Measurements from ENCODE around the gene TMEM131.

TMEM131 gene

GRCh38 chr2:97738179-97739019, 257.3 kb downstream of the TMEM131 start:
- no peaks in the 10 kb centered on the region for H3K9me3 Mint-ChIP-seq

DNA sequence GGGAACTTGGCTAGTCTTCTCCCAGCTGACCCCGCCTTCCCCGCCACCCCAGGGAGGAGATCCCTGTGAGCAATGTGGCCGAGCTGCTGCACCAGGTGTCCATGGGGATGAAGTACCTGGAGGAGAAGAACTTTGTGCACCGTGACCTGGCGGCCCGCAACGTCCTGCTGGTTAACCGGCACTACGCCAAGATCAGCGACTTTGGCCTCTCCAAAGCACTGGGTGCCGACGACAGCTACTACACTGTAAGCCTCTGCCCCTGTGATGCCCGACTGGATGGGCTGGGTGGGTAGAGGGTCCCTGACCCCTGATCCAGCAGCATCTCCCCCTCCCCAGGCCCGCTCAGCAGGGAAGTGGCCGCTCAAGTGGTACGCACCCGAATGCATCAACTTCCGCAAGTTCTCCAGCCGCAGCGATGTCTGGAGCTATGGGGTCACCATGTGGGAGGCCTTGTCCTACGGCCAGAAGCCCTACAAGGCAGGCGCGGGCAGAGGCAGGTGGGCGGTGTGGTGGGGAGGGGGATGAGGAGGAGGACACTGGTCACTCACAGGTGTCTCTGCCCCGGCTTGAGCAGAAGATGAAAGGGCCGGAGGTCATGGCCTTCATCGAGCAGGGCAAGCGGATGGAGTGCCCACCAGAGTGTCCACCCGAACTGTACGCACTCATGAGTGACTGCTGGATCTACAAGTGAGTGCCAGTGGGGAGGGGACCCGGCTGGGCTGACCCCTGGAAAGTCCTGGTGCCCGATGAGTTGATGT, 258.1 kb downstream of the TMEM131 start:
- peaks cover 7% of the 10 kb centered on the region for H3K27me3 Mint-ChIP-seq (ENCODE audit: low read depth, poor library complexity)
- DNase-seq, result no peak
- no peaks in the 10 kb centered on the region for H3K36me3 Mint-ChIP-seq (ENCODE audit: low read depth)
- H3K9me3 Mint-ChIP-seq, result no peaks in the 10 kb centered on the region
- H3K27ac Mint-ChIP-seq, result no peak overlapping the region
- H3K4me3 Mint-ChIP-seq, result no peak overlapping the region
- TF ChIP-seq, protein P1, sequence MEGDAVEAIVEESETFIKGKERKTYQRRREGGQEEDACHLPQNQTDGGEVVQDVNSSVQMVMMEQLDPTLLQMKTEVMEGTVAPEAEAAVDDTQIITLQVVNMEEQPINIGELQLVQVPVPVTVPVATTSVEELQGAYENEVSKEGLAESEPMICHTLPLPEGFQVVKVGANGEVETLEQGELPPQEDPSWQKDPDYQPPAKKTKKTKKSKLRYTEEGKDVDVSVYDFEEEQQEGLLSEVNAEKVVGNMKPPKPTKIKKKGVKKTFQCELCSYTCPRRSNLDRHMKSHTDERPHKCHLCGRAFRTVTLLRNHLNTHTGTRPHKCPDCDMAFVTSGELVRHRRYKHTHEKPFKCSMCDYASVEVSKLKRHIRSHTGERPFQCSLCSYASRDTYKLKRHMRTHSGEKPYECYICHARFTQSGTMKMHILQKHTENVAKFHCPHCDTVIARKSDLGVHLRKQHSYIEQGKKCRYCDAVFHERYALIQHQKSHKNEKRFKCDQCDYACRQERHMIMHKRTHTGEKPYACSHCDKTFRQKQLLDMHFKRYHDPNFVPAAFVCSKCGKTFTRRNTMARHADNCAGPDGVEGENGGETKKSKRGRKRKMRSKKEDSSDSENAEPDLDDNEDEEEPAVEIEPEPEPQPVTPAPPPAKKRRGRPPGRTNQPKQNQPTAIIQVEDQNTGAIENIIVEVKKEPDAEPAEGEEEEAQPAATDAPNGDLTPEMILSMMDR (IDR thresholded peaks at IDR 0.05), result no peak
- H3K4me1 Mint-ChIP-seq, result peaks cover 21% of the 10 kb centered on the region

More at GRCh38 chr2:97738179-97739019, 257.3 kb downstream of the TMEM131 start:
- peaks cover 29% of the 10 kb centered on the region for H3K4me1 Mint-ChIP-seq
- H3K36me3 Mint-ChIP-seq (ENCODE audit: low read depth), result no peaks in the 10 kb centered on the region
- H3K27me3 Mint-ChIP-seq (ENCODE audit: low read depth, poor library complexity), result peaks cover 7% of the 10 kb centered on the region
- H3K27ac Mint-ChIP-seq, result no peak overlapping the region
- DNase-seq, result no peak
- TF ChIP-seq, protein P1 (IDR thresholded peaks at IDR 0.05), result no peak
- no peak overlapping the region for H3K4me3 Mint-ChIP-seq

- no peak overlapping the region for H3K4me3 Mint-ChIP-seq
- H3K9me3 Mint-ChIP-seq, result no peaks in the 10 kb centered on the region
- no peak for DNase-seq
- H3K27me3 Mint-ChIP-seq (ENCODE audit: low read depth, poor library complexity), result peaks cover 4% of the 10 kb centered on the region
- no peaks in the 10 kb centered on the region for H3K36me3 Mint-ChIP-seq (ENCODE audit: low read depth)
- peak overlapping the region; percentile 65 for H3K27ac Mint-ChIP-seq
- TF ChIP-seq, protein P1 (IDR thresholded peaks at IDR 0.05), result no peak
- peaks cover 16% of the 10 kb centered on the region for H3K4me1 Mint-ChIP-seq
Measured at GRCh38 chr2:97736608-97737330, 259.0 kb downstream of the TMEM131 start.

- H3K4me1 Mint-ChIP-seq, result peaks cover 17% of the 10 kb centered on the region
Measured at GRCh38 chr2:97736185-97736584, 259.6 kb downstream of the TMEM131 start.

DNA sequence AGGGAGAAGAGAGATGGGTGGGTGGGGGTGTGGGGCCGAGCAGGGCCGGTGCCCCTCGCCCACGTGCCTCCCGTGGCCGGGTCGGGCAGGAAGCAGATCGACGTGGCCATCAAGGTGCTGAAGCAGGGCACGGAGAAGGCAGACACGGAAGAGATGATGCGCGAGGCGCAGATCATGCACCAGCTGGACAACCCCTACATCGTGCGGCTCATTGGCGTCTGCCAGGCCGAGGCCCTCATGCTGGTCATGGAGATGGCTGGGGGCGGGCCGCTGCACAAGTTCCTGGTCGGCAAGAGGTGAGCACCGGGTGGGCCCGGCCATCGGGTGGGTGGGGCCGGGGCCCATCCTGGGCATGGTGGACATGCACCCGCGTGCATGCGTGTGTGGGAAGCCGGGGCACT, 260.6 kb downstream of the TMEM131 start:
- H3K27me3 Mint-ChIP-seq (ENCODE audit: low read depth, poor library complexity), result no peaks in the 10 kb centered on the region
- H3K4me1 Mint-ChIP-seq, result peaks cover 9% of the 10 kb centered on the region
- no peak overlapping the region for H3K4me3 Mint-ChIP-seq
- DNase-seq, result no peak
- TF ChIP-seq, protein P1 (IDR thresholded peaks at IDR 0.05), result no peak
- no peak overlapping the region for H3K27ac Mint-ChIP-seq
- H3K36me3 Mint-ChIP-seq (ENCODE audit: low read depth), result peaks cover 4% of the 10 kb centered on the region
- H3K9me3 Mint-ChIP-seq, result peaks cover 6% of the 10 kb centered on the region

More at GRCh38 chr2:97736185-97736584, 259.6 kb downstream of the TMEM131 start:
- peaks cover 4% of the 10 kb centered on the region for H3K36me3 Mint-ChIP-seq (ENCODE audit: low read depth)
- peak overlapping the region; percentile 65 for H3K27ac Mint-ChIP-seq
- DNase-seq, result no peak
- no peak overlapping the region for H3K4me3 Mint-ChIP-seq
- TF ChIP-seq, protein P1 (IDR thresholded peaks at IDR 0.05), result no peak
- peaks cover 2% of the 10 kb centered on the region for H3K27me3 Mint-ChIP-seq (ENCODE audit: low read depth, poor library complexity)
- H3K9me3 Mint-ChIP-seq, result peaks cover 3% of the 10 kb centered on the region

Measured in nephron progenitor cell (in vitro differentiated cells).